A549 (cell line): ENCODE data around the gene SORL1. TPM values are rescaled to one million over a fixed set of nuclear protein-coding genes. Genes with fewer than 3 reads are reported as not detected.

Experiments used
- ATAC-seq, 2 experiments: fragments of 200-7000 bp in 1 of 2; fragments of >200 bp in 1 of 2; cut with Nextera tagmentation in 1 of 2; cut with Tn5 transposase in 1 of 2; 3 replicates each; pipeline versions ENCODE4 v1.8.0 to v1.9.1; 2018 to 2020; ENCODE audit warnings: mild to moderate bottlenecking in 1 of 2, moderate library complexity in 1 of 2
- CTCF ChIA-PET: fragments of 300-600 bp; sonication (Branson Sonifier 250); formaldehyde crosslinking; extraction: SDS; loops from one replicate; lab custom pipeline; 2021; ENCODE audit warnings: antibody characterized with exemption, inconsistent platforms; lab: Yijun Ruan, JAX
- POLR2A ChIA-PET: fragments of 350-600 bp; formaldehyde crosslinking; extraction: SDS; loops from one replicate; lab custom pipeline; 2021; ENCODE audit warnings: antibody characterized with exemption, inconsistent platforms; lab: Yijun Ruan, JAX
- DNase-seq, 2 experiments: peaks; one replicate each; pipeline versions ENCODE4 v3.0.0 to v3.0.0-alpha.2; 2011 to 2016; ENCODE audit warnings: low read depth in 1 of 2, low spot score in 1 of 2
- FAIRE-seq: peaks from 2 replicates; lab custom pipeline; 2011; peaks lifted over from hg19 to GRCh38; lab: Jason Lieb, UNC
- H3K27ac ChIP-seq, 2 experiments: fragments of >200 bp; sonication (Bioruptor Twin); formaldehyde crosslinking; 3 replicates each; pipeline ENCODE4 v1.5.1; 2016 to 2017
- H3K4me1 ChIP-seq: fragments of >200 bp; sonication (Bioruptor Twin); formaldehyde crosslinking; 3 replicates; pipeline ENCODE4 v1.6.1; 2016
- H3K4me2 ChIP-seq: fragments of >200 bp; sonication (Bioruptor Twin); formaldehyde crosslinking; 3 replicates; pipeline ENCODE4 v1.6.1; 2016
- H3K4me3 ChIP-seq: fragments of >200 bp; sonication (Bioruptor Twin); formaldehyde crosslinking; 3 replicates; pipeline ENCODE4 v1.5.1; 2016
- H3K9me3 ChIP-seq: fragments of >200 bp; sonication (Bioruptor Twin); formaldehyde crosslinking; 3 replicates; pipeline ENCODE4 v1.6.1; 2016
- CBX8 ChIP-seq: fragments of 200-600 bp; sonication (generic); IDR thresholded peaks from 2 replicates; pipeline ENCODE4 v1.6.1; 2016
- CHD4 ChIP-seq: fragments of 200-600 bp; sonication (generic); IDR thresholded peaks from 2 replicates; pipeline ENCODE4 v1.6.1; 2016; ENCODE audit warnings: antibody characterized with exemption, mild to moderate bottlenecking, borderline replicate concordance
- EHF ChIP-seq: fragments of 250-450 bp; sonication (Bioruptor Pico); IDR thresholded peaks from 2 replicates; pipeline ENCODE4 v1.5.0; 2020; ENCODE audit warnings: mild to moderate bottlenecking
- ESRRA ChIP-seq: fragments of 150-350 bp; IDR thresholded peaks from 2 replicates; pipeline ENCODE4 v1.6.1; 2014; ENCODE audit warnings: mild to moderate bottlenecking, low read length, borderline replicate concordance
- FOXS1 ChIP-seq: fragments of 250-450 bp; sonication (Bioruptor Pico); IDR thresholded peaks from 2 replicates; pipeline ENCODE4 v1.5.0; 2020; ENCODE audit warnings: mild to moderate bottlenecking, moderate library complexity
- HDAC2 ChIP-seq: fragments of 200-600 bp; sonication (generic); IDR thresholded peaks from 2 replicates; pipeline ENCODE4 v1.6.1; 2016
- HOXB13 ChIP-seq: fragments of 250-450 bp; sonication (Bioruptor Pico); IDR thresholded peaks from 2 replicates; pipeline ENCODE4 v1.5.0; 2020; ENCODE audit warnings: low read depth, mild to moderate bottlenecking, moderate library complexity
- JUNB ChIP-seq: fragments of >200 bp; sonication (Bioruptor Twin); formaldehyde crosslinking; IDR thresholded peaks from 2 replicates; pipeline ENCODE4 v1.6.1; 2016
- KDM1A ChIP-seq: fragments of 200-600 bp; sonication (generic); IDR thresholded peaks from 2 replicates; pipeline ENCODE4 v1.6.1; 2016; ENCODE audit warnings: low read depth, mild to moderate bottlenecking
- MAFK ChIP-seq: fragments of 450-650 bp; IDR thresholded peaks from 2 replicates; pipeline ENCODE4 v1.6.1; 2014; ENCODE audit not compliant: partially characterized antibody
- MYC ChIP-seq: IDR thresholded peaks from 2 replicates; pipeline ENCODE4 v1.6.1; 2012; ENCODE audit warnings: mild to moderate bottlenecking, inconsistent platforms, low read length, improper control_type of control experiment, borderline replicate concordance
- NFE2L2 ChIP-seq: fragments of 150-350 bp; conservative IDR thresholded peaks from 2 replicates; pipeline ENCODE4 v1.6.1; 2014; ENCODE audit warnings: low read length
- PHF8 ChIP-seq: fragments of 200-600 bp; sonication (generic); IDR thresholded peaks from 2 replicates; pipeline ENCODE4 v1.6.1; 2016; ENCODE audit warnings: low read depth, mild to moderate bottlenecking, antibody characterized with exemption, moderate library complexity, borderline replicate concordance
- POLR2AphosphoS2 ChIP-seq: conservative IDR thresholded peaks from 2 replicates; pipeline ENCODE4 v1.6.1; 2012; ENCODE audit warnings: low read length, improper control_type of control experiment, inconsistent platforms
- RAD21 ChIP-seq, 2 experiments: fragments of >200 bp in 1 of 2; sonication (Bioruptor Twin) in 1 of 2; formaldehyde crosslinking in 1 of 2; IDR thresholded peaks in 1 of 2; conservative IDR thresholded peaks in 1 of 2; 2 replicates in 1 of 2; 3 replicates in 1 of 2; pipeline ENCODE4 v1.6.1; 2012 to 2018; ENCODE audit warnings: inconsistent platforms in 1 of 2
- RARB ChIP-seq: fragments of 250-450 bp; sonication (Bioruptor Pico); IDR thresholded peaks from 2 replicates; pipeline ENCODE4 v1.8.0; 2021; ENCODE audit warnings: mild to moderate bottlenecking, moderate library complexity
- RFX5 ChIP-seq: fragments of 450-650 bp; IDR thresholded peaks from 2 replicates; pipeline ENCODE4 v1.7.1; 2014; ENCODE audit warnings: antibody characterized with exemption, mild to moderate bottlenecking, moderate library complexity
- RNF2 ChIP-seq: fragments of 200-600 bp; sonication (generic); IDR thresholded peaks from 2 replicates; pipeline ENCODE4 v1.6.1; 2016; ENCODE audit warnings: low read depth, mild to moderate bottlenecking, antibody characterized with exemption, moderate library complexity, borderline replicate concordance
- ZNF302 ChIP-seq: fragments of 250-450 bp; sonication (Bioruptor Pico); IDR thresholded peaks from 2 replicates; pipeline ENCODE4 v1.9.0; 2021; ENCODE audit warnings: inconsistent platforms, mild to moderate bottlenecking, moderate library complexity
- ZSCAN20 ChIP-seq: fragments of 250-450 bp; sonication (Bioruptor Pico); IDR thresholded peaks from 2 replicates; pipeline ENCODE4 v1.8.0; 2022; ENCODE audit warnings: mild to moderate bottlenecking, moderate library complexity
- WGBS: methylation state at CpG from one replicate; pipeline ENCODE4 v1.1.6; 2017; ENCODE audit errors: missing lambda C conversion rate; 5-methylcytosine and 5-hydroxymethylcytosine counted together
- polyA plus RNA-seq, 4 experiments: library from polyadenylated mRNA; depleted of rRNA in 3 of 4; stranded (reverse); fragments of >200 nt; fragmentation: RNase III in 1 of 4; extraction: RNeasy Plus Mini Kit Qiagen cat#74134 plus additional on column Dnase treatment in 1 of 4; gene quantifications; 2 replicates in 3 of 4; 3 replicates in 1 of 4; pipeline ENCODE4 v1.2.3, GENCODE V29; 2011 to 2017
- TF ChIP-seq, protein P1 (sequence below): fragments of 450-650 bp; IDR thresholded peaks from 2 replicates; pipeline ENCODE4 v1.6.1; 2014; ENCODE audit warnings: antibody characterized with exemption
- TF ChIP-seq, protein P2 (sequence below): IDR thresholded peaks from 2 replicates; pipeline ENCODE4 v1.6.1; 2012
- TF ChIP-seq, protein P3 (sequence below): fragments of 150-350 bp; IDR thresholded peaks from 2 replicates; pipeline ENCODE4 v1.6.1; 2014; ENCODE audit warnings: low read depth, mild to moderate bottlenecking, low read length
- TF ChIP-seq, protein P4 (sequence below): IDR thresholded peaks from 2 replicates; pipeline ENCODE4 v1.6.1; 2012; ENCODE audit warnings: low read depth, borderline replicate concordance
- TF ChIP-seq, protein P5 (sequence below): fragments of >200 bp; sonication (Bioruptor Twin); formaldehyde crosslinking; IDR thresholded peaks from 3 replicates; pipeline ENCODE4 v1.5.1; 2016

SORL1 gene
- polyA plus RNA-seq, 2 of the 4 experiments (the other 2 are of a cell fraction) = 0.45 to 3.8 TPM

DNA sequence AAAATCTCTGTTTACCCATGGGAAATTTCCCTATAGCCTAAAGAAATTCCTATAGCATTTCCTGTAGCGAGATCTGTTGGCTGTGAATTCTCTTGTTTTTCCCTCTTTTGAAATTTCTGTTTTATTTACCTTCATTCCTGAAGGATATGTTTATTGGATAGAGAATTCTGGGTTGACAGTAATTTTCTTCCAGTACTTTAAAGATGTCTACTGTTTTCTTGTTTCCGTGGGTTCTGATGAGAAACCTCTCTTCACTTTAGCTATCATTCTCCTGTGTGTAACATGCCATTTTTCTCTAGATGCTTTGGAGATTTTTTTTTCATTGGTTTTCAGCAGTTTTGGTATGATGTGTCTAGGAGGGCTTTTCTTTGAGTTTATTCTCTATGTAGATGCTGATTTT lies 78.1 kb downstream of the SORL1 start (continued):
- TF ChIP-seq PHF8 (no peak), RARB (CRISPR knock-in tag) (no peak), CBX8 (no peak), POLR2AphosphoS2 (no peak)
- TF ChIP-seq, protein P1, sequence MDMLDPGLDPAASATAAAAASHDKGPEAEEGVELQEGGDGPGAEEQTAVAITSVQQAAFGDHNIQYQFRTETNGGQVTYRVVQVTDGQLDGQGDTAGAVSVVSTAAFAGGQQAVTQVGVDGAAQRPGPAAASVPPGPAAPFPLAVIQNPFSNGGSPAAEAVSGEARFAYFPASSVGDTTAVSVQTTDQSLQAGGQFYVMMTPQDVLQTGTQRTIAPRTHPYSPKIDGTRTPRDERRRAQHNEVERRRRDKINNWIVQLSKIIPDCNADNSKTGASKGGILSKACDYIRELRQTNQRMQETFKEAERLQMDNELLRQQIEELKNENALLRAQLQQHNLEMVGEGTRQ = no peak

DNA sequence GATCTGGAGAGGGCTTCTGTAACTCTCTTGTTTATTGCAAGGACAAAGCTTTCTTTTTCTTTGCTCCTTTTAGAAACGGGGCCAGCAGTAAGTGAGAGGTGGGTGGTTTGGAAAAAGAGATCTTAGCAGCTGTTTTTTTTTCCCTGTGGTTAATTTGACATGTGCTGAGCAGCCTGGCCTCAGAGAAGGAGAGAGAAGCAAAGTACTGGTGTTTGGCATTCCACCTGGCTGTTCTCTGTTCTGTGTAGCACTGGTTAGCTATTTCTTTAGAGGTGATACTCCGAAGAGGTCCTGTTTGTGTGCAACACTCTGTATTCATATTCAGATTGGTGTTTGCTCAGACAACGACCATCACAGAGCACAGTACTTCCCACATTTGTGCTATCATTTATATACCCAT lies 81.5 kb downstream of the SORL1 start:
- WGBS = 39% methylated on average over 3 of the region's 3 CpGs
- no peak overlapping the region for H3K4me3 ChIP-seq
- H3K27ac ChIP-seq = no peak overlapping the region
- FAIRE-seq = no peak
- H3K4me2 ChIP-seq = no peak overlapping the region
- POLR2A ChIA-PET = no interaction called here
- DNase-seq = no peak
- TF ChIP-seq ZNF302 = no peak
- no peak for TF ChIP-seq EHF (CRISPR knock-in tag)
- TF ChIP-seq POLR2AphosphoS2 = no peak
- TF ChIP-seq, protein P2, sequence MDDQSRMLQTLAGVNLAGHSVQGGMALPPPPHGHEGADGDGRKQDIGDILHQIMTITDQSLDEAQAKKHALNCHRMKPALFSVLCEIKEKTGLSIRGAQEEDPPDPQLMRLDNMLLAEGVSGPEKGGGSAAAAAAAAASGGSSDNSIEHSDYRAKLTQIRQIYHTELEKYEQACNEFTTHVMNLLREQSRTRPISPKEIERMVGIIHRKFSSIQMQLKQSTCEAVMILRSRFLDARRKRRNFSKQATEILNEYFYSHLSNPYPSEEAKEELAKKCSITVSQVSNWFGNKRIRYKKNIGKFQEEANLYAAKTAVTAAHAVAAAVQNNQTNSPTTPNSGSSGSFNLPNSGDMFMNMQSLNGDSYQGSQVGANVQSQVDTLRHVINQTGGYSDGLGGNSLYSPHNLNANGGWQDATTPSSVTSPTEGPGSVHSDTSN = no peak
- TF ChIP-seq KDM1A = no peak
- TF ChIP-seq, protein P3, sequence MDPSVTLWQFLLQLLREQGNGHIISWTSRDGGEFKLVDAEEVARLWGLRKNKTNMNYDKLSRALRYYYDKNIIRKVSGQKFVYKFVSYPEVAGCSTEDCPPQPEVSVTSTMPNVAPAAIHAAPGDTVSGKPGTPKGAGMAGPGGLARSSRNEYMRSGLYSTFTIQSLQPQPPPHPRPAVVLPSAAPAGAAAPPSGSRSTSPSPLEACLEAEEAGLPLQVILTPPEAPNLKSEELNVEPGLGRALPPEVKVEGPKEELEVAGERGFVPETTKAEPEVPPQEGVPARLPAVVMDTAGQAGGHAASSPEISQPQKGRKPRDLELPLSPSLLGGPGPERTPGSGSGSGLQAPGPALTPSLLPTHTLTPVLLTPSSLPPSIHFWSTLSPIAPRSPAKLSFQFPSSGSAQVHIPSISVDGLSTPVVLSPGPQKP = no peak
- no peak for TF ChIP-seq MYC
- TF ChIP-seq ZSCAN20 (CRISPR knock-in tag) = no peak
- TF ChIP-seq, protein P4, sequence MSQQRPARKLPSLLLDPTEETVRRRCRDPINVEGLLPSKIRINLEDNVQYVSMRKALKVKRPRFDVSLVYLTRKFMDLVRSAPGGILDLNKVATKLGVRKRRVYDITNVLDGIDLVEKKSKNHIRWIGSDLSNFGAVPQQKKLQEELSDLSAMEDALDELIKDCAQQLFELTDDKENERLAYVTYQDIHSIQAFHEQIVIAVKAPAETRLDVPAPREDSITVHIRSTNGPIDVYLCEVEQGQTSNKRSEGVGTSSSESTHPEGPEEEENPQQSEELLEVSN = no peak
- no peak for TF ChIP-seq FOXS1
- no peak for TF ChIP-seq MAFK
- TF ChIP-seq RFX5 = no peak
- no peak for ATAC-seq
- no peaks in the 10 kb centered on the region for H3K9me3 ChIP-seq
- CTCF ChIA-PET = no interaction called here
- no peaks in the 10 kb centered on the region for H3K4me1 ChIP-seq

DNA sequence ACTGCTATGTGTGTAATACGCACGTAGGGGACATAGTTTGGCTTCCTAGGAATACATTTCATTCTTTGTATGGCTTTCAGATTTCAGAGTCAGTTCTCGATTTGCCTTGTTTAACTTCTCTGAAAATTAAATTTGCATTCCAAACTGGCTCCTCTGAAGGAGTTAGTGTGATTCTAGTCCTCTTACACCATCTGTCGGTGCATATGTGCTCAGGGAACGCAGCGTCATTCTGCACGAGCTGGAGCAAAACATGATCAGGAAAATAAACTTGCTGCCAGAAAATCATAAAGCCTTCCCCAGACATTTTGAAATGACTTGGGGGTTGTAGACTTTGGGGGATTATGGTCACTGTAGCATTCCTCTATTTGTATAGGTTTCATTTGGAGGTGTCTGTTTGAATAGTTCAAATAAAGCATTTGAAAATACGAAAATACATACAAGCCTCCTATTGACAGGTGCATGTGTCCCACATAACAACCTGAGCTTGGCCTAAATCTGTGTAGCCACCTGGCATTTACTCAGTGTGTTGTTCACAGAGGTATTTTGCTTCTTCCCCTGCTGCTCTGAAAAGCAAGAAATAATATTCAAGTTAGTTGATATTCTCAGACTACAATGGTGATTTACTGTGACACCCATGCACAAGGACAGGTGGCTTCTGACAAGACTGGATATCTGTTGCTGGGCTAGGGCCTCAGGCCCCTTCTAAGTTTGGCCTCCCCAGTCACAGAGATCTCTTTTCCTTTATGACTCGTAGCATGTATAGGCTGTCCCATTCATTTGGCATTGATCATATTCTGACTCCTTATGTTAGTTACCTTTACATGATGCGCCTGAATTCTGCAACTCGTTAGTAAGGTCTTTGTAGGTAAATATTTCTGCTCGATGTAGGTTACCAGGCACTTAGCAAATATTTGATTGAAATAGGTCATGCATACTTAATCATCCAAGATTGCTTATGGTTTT lies 82.3 kb downstream of the SORL1 start:
- ATAC-seq = no peak
- ChIA-PET CTCF (no interaction called here), POLR2A (no interaction called here)
- H3K9me3 ChIP-seq = no peaks in the 10 kb centered on the region
- TF ChIP-seq MAFK = no peak
- TF ChIP-seq CHD4 = no peak
- TF ChIP-seq HDAC2 = no peak
- TF ChIP-seq HOXB13 (CRISPR knock-in tag) = no peak
- TF ChIP-seq RAD21 (conservative IDR thresholded peaks at IDR 0.05 in 1 of 2, IDR thresholded peaks at IDR 0.05 in 1 of 2) = no peak
- TF ChIP-seq NFE2L2 = no peak
- TF ChIP-seq, protein P5, sequence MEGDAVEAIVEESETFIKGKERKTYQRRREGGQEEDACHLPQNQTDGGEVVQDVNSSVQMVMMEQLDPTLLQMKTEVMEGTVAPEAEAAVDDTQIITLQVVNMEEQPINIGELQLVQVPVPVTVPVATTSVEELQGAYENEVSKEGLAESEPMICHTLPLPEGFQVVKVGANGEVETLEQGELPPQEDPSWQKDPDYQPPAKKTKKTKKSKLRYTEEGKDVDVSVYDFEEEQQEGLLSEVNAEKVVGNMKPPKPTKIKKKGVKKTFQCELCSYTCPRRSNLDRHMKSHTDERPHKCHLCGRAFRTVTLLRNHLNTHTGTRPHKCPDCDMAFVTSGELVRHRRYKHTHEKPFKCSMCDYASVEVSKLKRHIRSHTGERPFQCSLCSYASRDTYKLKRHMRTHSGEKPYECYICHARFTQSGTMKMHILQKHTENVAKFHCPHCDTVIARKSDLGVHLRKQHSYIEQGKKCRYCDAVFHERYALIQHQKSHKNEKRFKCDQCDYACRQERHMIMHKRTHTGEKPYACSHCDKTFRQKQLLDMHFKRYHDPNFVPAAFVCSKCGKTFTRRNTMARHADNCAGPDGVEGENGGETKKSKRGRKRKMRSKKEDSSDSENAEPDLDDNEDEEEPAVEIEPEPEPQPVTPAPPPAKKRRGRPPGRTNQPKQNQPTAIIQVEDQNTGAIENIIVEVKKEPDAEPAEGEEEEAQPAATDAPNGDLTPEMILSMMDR = no peak
- no peak for TF ChIP-seq JUNB
- TF ChIP-seq RNF2 = no peak
- TF ChIP-seq, protein P3 = no peak
- no peak for TF ChIP-seq ESRRA
- TF ChIP-seq, protein P4 = no peak
- TF ChIP-seq, protein P1 = no peak
- no peak overlapping the region for H3K27ac ChIP-seq
- 74% methylated on average over 12 of the region's 12 CpGs for WGBS
- H3K4me1 ChIP-seq = no peaks in the 10 kb centered on the region
- no peak for DNase-seq
- H3K4me3 ChIP-seq = no peak overlapping the region
- no peak overlapping the region for H3K4me2 ChIP-seq
- no peak for FAIRE-seq
